HCT116 (cell line): ENCODE results near the gene ASF1A. TPM values are rescaled to one million over a fixed set of nuclear protein-coding genes. Genes with fewer than 3 reads are reported as not detected.

Source experiments
- ATAC-seq: fragments of 200-7000 bp; cut with Tn5 transposase; 2 replicates; pipeline ENCODE4 v1.9.1; 2020; ENCODE audit warnings: mild to moderate bottlenecking, moderate library complexity
- BruUV-seq: library from RNA; stranded (reverse); fragments of 400-500 nt; replicated peaks from 2 replicates; lab custom pipeline; 2021; lab: Mats Ljungman, UMichigan
- CTCF ChIA-PET: fragments of 300-600 bp; sonication (Branson Sonifier 250); formaldehyde crosslinking; loops from one replicate; lab custom pipeline; 2021; ENCODE audit warnings: antibody characterized with exemption; lab: Charles Lee
- POLR2A ChIA-PET: fragments of 300-600, 350-600 bp; sonication (Branson Sonifier 250); formaldehyde crosslinking; loops from one replicate; lab custom pipeline; 2021; ENCODE audit warnings: antibody characterized with exemption; lab: Charles Lee
- RAD21 ChIA-PET, 2 experiments: fragments of 300-600 bp; sonication (Branson Sonifier 250); formaldehyde crosslinking; loops; one replicate each; lab custom pipeline; 2023; ENCODE audit warnings: low total read pairs in 2 of 2; ENCODE audit not compliant: uncharacterized antibody in 2 of 2, unreplicated experiment in 2 of 2, low non-redundant PET in 1 of 2; lab: Charles Lee
- DNase-seq: peaks from one replicate; pipeline ENCODE4 v3.0.0-alpha.2; 2010; ENCODE audit warnings: low read depth, low spot score
- H2AFZ ChIP-seq: fragments of 200-600 bp; shearing (Covaris generic), sonication (generic); 2 replicates; pipeline ENCODE4 v1.6.1; 2017; ENCODE audit warnings: low read depth, mixed run types, mixed read lengths, antibody characterized with exemption, low read length; ENCODE audit not compliant: poor library complexity, severe bottlenecking
- H3K27ac ChIP-seq: 2 replicates; pipeline ENCODE4 v1.5.1; 2012; ENCODE audit warnings: low read depth, low read length
- H3K27me3 ChIP-seq: fragments of 200-600 bp; sonication (generic); 2 replicates; pipeline ENCODE4 v1.6.1; 2016; ENCODE audit warnings: mixed run types, low read length, mixed read lengths; ENCODE audit not compliant: insufficient read depth
- H3K36me3 ChIP-seq, 2 experiments: fragments of 200-500 bp in 1 of 2; fragments of 200-600 bp in 1 of 2; sonication (Bioruptor generic) in 1 of 2; sonication (generic) in 1 of 2; 2 replicates each; pipeline versions ENCODE4 v1.5.1 to v1.6.1; 2014 to 2016; ENCODE audit warnings: low read length in 2 of 2, inconsistent platforms in 1 of 2, mixed read lengths in 1 of 2, mixed run types in 1 of 2; ENCODE audit not compliant: insufficient read depth in 2 of 2, control insufficient read depth in 1 of 2
- H3K4me1 ChIP-seq, 2 experiments: fragments of 200-600 bp in 1 of 2; sonication (generic) in 1 of 2; 2 replicates each; pipeline versions ENCODE4 v1.5.1 to v1.6.1; 2012 to 2017; ENCODE audit warnings: low read length in 2 of 2, inconsistent platforms in 1 of 2, mild to moderate bottlenecking in 1 of 2, mixed read lengths in 1 of 2, mixed run types in 1 of 2, moderate library complexity in 1 of 2; ENCODE audit not compliant: insufficient read depth in 2 of 2, control insufficient read depth in 1 of 2
- H3K4me2 ChIP-seq: fragments of 200-600 bp; sonication (generic); 2 replicates; pipeline ENCODE4 v1.6.1; 2017; ENCODE audit warnings: mixed run types, low read length, mixed read lengths
- H3K4me3 ChIP-seq, 2 experiments: fragments of 200-600 bp in 1 of 2; sonication (generic) in 1 of 2; replicated peaks in 1 of 2; 2 replicates each; pipeline ENCODE4 v1.5.1; 2011 to 2016; ENCODE audit warnings: low read length in 2 of 2, control low read depth in 1 of 2, low read depth in 1 of 2, mild to moderate bottlenecking in 1 of 2, mixed read lengths in 1 of 2, mixed run types in 1 of 2
- H3K79me2 ChIP-seq: fragments of 200-600 bp; sonication (generic); 2 replicates; pipeline ENCODE4 v1.6.1; 2017; ENCODE audit warnings: mild to moderate bottlenecking, mixed run types, low read length, moderate library complexity, mixed read lengths; ENCODE audit not compliant: insufficient read depth
- H3K9ac ChIP-seq: fragments of 200-600 bp; sonication (generic); 2 replicates; pipeline ENCODE4 v1.6.1; 2016; ENCODE audit warnings: low read length, mixed read lengths
- H3K9me2 ChIP-seq: fragments of 200-600 bp; sonication (generic), shearing (Covaris generic); 2 replicates; pipeline ENCODE4 v1.6.1; 2017; ENCODE audit warnings: mixed run types, mild to moderate bottlenecking, moderate library complexity; ENCODE audit not compliant: insufficient read depth
- H3K9me3 ChIP-seq, 2 experiments: fragments of 200-500 bp in 1 of 2; fragments of 200-600 bp in 1 of 2; sonication (Bioruptor generic) in 1 of 2; sonication (generic) in 1 of 2; 2 replicates each; pipeline ENCODE4 v1.6.1; 2014 to 2017; ENCODE audit warnings: low read length in 2 of 2, mixed read lengths in 2 of 2, inconsistent platforms in 1 of 2, low read depth in 1 of 2, mild to moderate bottlenecking in 1 of 2, mixed run types in 1 of 2, moderate library complexity in 1 of 2; ENCODE audit not compliant: control insufficient read depth in 1 of 2, insufficient read depth in 1 of 2
- H4K20me1 ChIP-seq: fragments of 200-600 bp; sonication (generic), shearing (Covaris generic); 2 replicates; pipeline ENCODE4 v1.6.1; 2017; ENCODE audit warnings: mixed run types, mild to moderate bottlenecking, moderate library complexity; ENCODE audit not compliant: insufficient read depth
- CEBPB ChIP-seq: IDR thresholded peaks from 2 replicates; pipeline ENCODE4 v1.6.1; 2012; ENCODE audit warnings: low read depth
- CTCF ChIP-seq, 3 experiments: fragments of 200-600 bp in 1 of 3; sonication (generic) in 1 of 3; IDR thresholded peaks in 2 of 3; conservative IDR thresholded peaks in 1 of 3; 2 replicates each; pipeline ENCODE4 v1.5.1; 2012 to 2017; ENCODE audit warnings: low read depth in 2 of 3, low read length in 2 of 3, antibody characterized with exemption in 1 of 3, borderline replicate concordance in 1 of 3, control low read depth in 1 of 3, mild to moderate bottlenecking in 1 of 3, mixed read lengths in 1 of 3, mixed run types in 1 of 3, moderate library complexity in 1 of 3; ENCODE audit not compliant: insufficient read depth in 1 of 3
- EZH2 ChIP-seq: fragments of 200-600 bp; sonication (generic); IDR thresholded peaks from 2 replicates; pipeline ENCODE4 v1.6.1; 2017; ENCODE audit warnings: antibody characterized with exemption, mixed run types
- FOSL1 ChIP-seq: IDR thresholded peaks from 2 replicates; pipeline ENCODE4 v1.6.1; 2012; ENCODE audit warnings: low read depth
- POLR2AphosphoS5 ChIP-seq: IDR thresholded peaks from 2 replicates; pipeline ENCODE4 v1.6.1; 2011; ENCODE audit warnings: mild to moderate bottlenecking, low read depth, low read length, moderate library complexity
- RAD21 ChIP-seq: IDR thresholded peaks from 2 replicates; pipeline ENCODE4 v1.6.1; 2012; ENCODE audit warnings: low read depth, mild to moderate bottlenecking
- SIN3A ChIP-seq: IDR thresholded peaks from 2 replicates; pipeline ENCODE4 v1.6.1; 2012; ENCODE audit warnings: low read depth
- TCF7L2 ChIP-seq: IDR thresholded peaks from 2 replicates; pipeline ENCODE4 v1.7.0; 2011; ENCODE audit warnings: borderline replicate concordance, inconsistent platforms; ENCODE audit not compliant: insufficient read depth, insufficient read length; ENCODE audit errors: extremely low read depth
- YY1 ChIP-seq: IDR thresholded peaks from 2 replicates; pipeline ENCODE4 v1.6.1; 2011; ENCODE audit warnings: low read length, low read depth, moderate library complexity, mild to moderate bottlenecking; ENCODE audit not compliant: insufficient replicate concordance; ENCODE audit errors: extremely low read depth
- ZBTB33 ChIP-seq: IDR thresholded peaks from 2 replicates; pipeline ENCODE4 v1.6.1; 2011; ENCODE audit warnings: mild to moderate bottlenecking, low read length, moderate library complexity; ENCODE audit not compliant: insufficient replicate concordance; ENCODE audit errors: extremely low read depth
- ZNF274 ChIP-seq: fragments of 200-500 bp; sonication (Bioruptor generic); IDR thresholded peaks from 2 replicates; pipeline ENCODE4 v1.6.1; 2014; ENCODE audit warnings: mild to moderate bottlenecking, low read depth, low read length, inconsistent platforms
- intact Hi-C: fragments of 100-400 bp; cut with micrococcal nuclease; formaldehyde crosslinking; loops from 2 replicates; pipeline ENCODE4 v1.10.0; 2022
- total RNA-seq: library from RNA; stranded (reverse); gene quantifications from one replicate; pipeline ENCODE4 v1.2.1, GENCODE V29; 2021; ENCODE audit not compliant: unreplicated experiment
- TF ChIP-seq, protein P1 (sequence below): IDR thresholded peaks from 2 replicates; pipeline ENCODE4 v1.6.1; 2012

Gene ASF1A
- total RNA-seq, 1 experiment from 2014 or later = 23.3 TPM

DNA sequence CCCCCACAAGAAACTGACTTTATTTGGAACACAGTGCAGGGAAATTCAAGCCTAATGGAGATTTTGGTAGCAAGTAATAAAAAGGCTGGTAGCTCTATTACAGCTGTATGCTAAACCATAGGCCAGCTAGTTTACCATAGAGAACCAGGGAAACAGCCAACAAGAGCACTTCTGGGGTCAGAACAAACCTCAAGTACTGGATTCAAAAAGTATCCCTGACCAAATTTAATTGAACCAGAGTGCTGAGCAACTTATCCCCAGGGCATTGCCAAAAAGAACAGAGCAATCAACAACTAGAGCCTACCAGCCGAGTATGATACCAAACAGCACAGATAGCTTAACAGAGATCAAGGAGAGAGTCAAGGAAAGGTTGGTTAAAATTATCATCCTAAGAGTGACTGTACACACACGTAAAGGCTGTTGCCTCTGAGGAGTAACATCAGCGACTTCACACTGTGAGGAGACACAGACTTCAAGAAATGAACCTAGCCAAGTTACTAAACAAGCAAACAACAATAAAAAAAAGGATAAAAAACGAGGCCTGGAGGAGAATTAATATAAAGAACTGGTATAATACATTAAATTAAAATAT lies 11.5 kb upstream of the ASF1A start:
- Histone ChIP-seq H3K4me2 (peak overlapping the region; percentile 4), H3K4me3 (no peak overlapping the region), H3K9me3 (no peaks in the 10 kb centered on the region), H2AFZ (no peak overlapping the region), H3K36me3 (no peaks in the 10 kb centered on the region)
- BruUV-seq = no TSS peak
- DNase-seq = no peak
- TF ChIP-seq ZNF274 (no peak), CEBPB (no peak), ZBTB33 (no peak), EZH2 (no peak), RAD21 (no peak), SIN3A (no peak), POLR2AphosphoS5 (no peak), YY1 (no peak), TCF7L2 (no peak), CTCF (IDR thresholded peaks at IDR 0.05 in 2 of 3, conservative IDR thresholded peaks at IDR 0.05 in 1 of 3; ENCODE audit: borderline replicate concordance in 1 of 3, insufficient read depth in 1 of 3, low read depth in 2 of 3, low read length in 2 of 3) (no peak), FOSL1 (no peak)
- TF ChIP-seq, protein P1, sequence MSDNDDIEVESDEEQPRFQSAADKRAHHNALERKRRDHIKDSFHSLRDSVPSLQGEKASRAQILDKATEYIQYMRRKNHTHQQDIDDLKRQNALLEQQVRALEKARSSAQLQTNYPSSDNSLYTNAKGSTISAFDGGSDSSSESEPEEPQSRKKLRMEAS = no peak
- TF ChIP-seq, all 23 proteins: peak for 0
- no peaks in the 10 kb centered on the region for H3K9me2 ChIP-seq
- POLR2A ChIA-PET = interaction anchor here (1.2 kb wide), 1 partner anchor 14 kb away, joined by 3 read pairs; no protein-coding TSS in a partner anchor
- H3K4me1 ChIP-seq = peaks cover 0 to 9% of the 10 kb centered on the region in 2 experiments; a peak in 2 of 4 replicates
- H4K20me1 ChIP-seq = no peaks in the 10 kb centered on the region
- peaks cover 16% of the 10 kb centered on the region for H3K79me2 ChIP-seq
- CTCF ChIA-PET = interaction anchor here (3.1 kb wide), 1 partner anchor 14 kb away, joined by 7 read pairs; no protein-coding TSS in a partner anchor
- H3K27me3 ChIP-seq = no peaks in the 10 kb centered on the region
- H3K9ac ChIP-seq = no peak overlapping the region
- 0 out of 2 replicates have a peak, but pooled peaks have one; percentile 27 for ATAC-seq
- intact Hi-C loops = no loop called here
- RAD21 ChIA-PET = no interaction called here
- H3K27ac ChIP-seq = no peak overlapping the region
